NCI-H2081 (cell line): ENCODE results near the gene LILRB2.
"Not testable (repeated sequence)": the region's sequence is repeated elsewhere in the genome, so short reads cannot be mapped to it uniquely, and the experiment has no call there.

Source experiments
- DNase-seq, 2 experiments: peaks; one replicate each; lab custom pipeline; 2025; lab: John Stamatoyannopoulos, UW

The LILRB2 gene

GRCh38 chr19:54305141-54305540 lies 24.2 kb upstream of the LILRB2 start:
- no peak for DNase-seq

- no peak for DNase-seq
These were observed 21.3 kb upstream of the LILRB2 start for GRCh38 chr19:54302257-54302656.

GRCh38 chr19:54299515-54299914 lies 18.6 kb upstream of the LILRB2 start:
- DNase-seq, result no peak

- DNase-seq, result no peak
These were observed 18.2 kb upstream of the LILRB2 start for GRCh38 chr19:54299126-54299498.

GRCh38 chr19:54298357-54299125 lies 17.6 kb upstream of the LILRB2 start:
- no peak for DNase-seq

- no peak for DNase-seq
These were observed 16.9 kb upstream of the LILRB2 start for GRCh38 chr19:54297759-54298305.

GRCh38 chr19:54294539-54294938 lies 13.6 kb upstream of the LILRB2 start:
- DNase-seq, result no peak

- DNase-seq, result not testable (repeated sequence)
These were observed 8.2 kb upstream of the LILRB2 start for GRCh38 chr19:54289160-54289559.

GRCh38 chr19:54287456-54287855 lies 6.5 kb upstream of the LILRB2 start:
- no peak for DNase-seq

- not testable (repeated sequence) for DNase-seq
These were observed 5.4 kb upstream of the LILRB2 start for GRCh38 chr19:54286283-54286682.

- DNase-seq, result not testable (repeated sequence)
These were observed 4.6 kb upstream of the LILRB2 start for GRCh38 chr19:54285427-54286056.

GRCh38 chr19:54282686-54283470 lies 2.0 kb upstream of the LILRB2 start:
- DNase-seq, result no peak

- DNase-seq, result not testable (repeated sequence)
These were observed 792 bp upstream of the LILRB2 start for GRCh38 chr19:54281729-54282075.

GRCh38 chr19:54280441-54280840 lies 469 bp downstream of the LILRB2 start:
- DNase-seq, result not testable (repeated sequence)

- DNase-seq, result not testable (repeated sequence)
These were observed 885 bp downstream of the LILRB2 start for GRCh38 chr19:54280025-54280424.

- no peak for DNase-seq
These were observed 1.4 kb downstream of the LILRB2 start for GRCh38 chr19:54279406-54279962.

- not testable (repeated sequence) for DNase-seq
These were observed 2.2 kb downstream of the LILRB2 start for GRCh38 chr19:54278571-54279195.

- not testable (repeated sequence) for DNase-seq
These were observed 2.9 kb downstream of the LILRB2 start for GRCh38 chr19:54278056-54278455.

- DNase-seq, result not testable (repeated sequence)
These were observed 3.7 kb downstream of the LILRB2 start for GRCh38 chr19:54277111-54277615.

GRCh38 chr19:54275951-54276350 lies 5.0 kb downstream of the LILRB2 start:
- DNase-seq, result no peak

GRCh38 chr19:54274516-54274915 lies 6.4 kb downstream of the LILRB2 start:
- not testable (repeated sequence) for DNase-seq

GRCh38 chr19:54273821-54274220 lies 7.1 kb downstream of the LILRB2 start:
- DNase-seq, result no peak
